HEK293T (cell line): ENCODE data around the gene RPL18A.

Experiments
- ARNT ChIP-seq: fragments of 450-650 bp; IDR thresholded peaks from 2 replicates; pipeline ENCODE4 v1.6.1; 2017; ENCODE audit warnings: mild to moderate bottlenecking
- BHLHE40 ChIP-seq: fragments of 450-650 bp; IDR thresholded peaks from 2 replicates; pipeline ENCODE4 v1.6.1; 2016; ENCODE audit warnings: mild to moderate bottlenecking, moderate library complexity, borderline replicate concordance
- CTBP1 ChIP-seq: fragments of 450-650 bp; IDR thresholded peaks from 2 replicates; pipeline ENCODE4 v1.6.1; 2016; ENCODE audit warnings: borderline replicate concordance
- FOXA1 ChIP-seq: fragments of 450-650 bp; IDR thresholded peaks from 2 replicates; pipeline ENCODE4 v1.6.1; 2016; ENCODE audit warnings: mild to moderate bottlenecking
- FOXM1 ChIP-seq: fragments of 450-650 bp; IDR thresholded peaks from 2 replicates; pipeline ENCODE4 v1.6.1; 2017; ENCODE audit warnings: mild to moderate bottlenecking, borderline replicate concordance
- TARDBP ChIP-seq: fragments of 450-650 bp; IDR thresholded peaks from 2 replicates; pipeline ENCODE4 v1.6.1; 2016
- TF ChIP-seq, protein P1 (sequence below): fragments of 450-650 bp; IDR thresholded peaks from 2 replicates; pipeline ENCODE4 v1.6.1; 2016

DNA sequence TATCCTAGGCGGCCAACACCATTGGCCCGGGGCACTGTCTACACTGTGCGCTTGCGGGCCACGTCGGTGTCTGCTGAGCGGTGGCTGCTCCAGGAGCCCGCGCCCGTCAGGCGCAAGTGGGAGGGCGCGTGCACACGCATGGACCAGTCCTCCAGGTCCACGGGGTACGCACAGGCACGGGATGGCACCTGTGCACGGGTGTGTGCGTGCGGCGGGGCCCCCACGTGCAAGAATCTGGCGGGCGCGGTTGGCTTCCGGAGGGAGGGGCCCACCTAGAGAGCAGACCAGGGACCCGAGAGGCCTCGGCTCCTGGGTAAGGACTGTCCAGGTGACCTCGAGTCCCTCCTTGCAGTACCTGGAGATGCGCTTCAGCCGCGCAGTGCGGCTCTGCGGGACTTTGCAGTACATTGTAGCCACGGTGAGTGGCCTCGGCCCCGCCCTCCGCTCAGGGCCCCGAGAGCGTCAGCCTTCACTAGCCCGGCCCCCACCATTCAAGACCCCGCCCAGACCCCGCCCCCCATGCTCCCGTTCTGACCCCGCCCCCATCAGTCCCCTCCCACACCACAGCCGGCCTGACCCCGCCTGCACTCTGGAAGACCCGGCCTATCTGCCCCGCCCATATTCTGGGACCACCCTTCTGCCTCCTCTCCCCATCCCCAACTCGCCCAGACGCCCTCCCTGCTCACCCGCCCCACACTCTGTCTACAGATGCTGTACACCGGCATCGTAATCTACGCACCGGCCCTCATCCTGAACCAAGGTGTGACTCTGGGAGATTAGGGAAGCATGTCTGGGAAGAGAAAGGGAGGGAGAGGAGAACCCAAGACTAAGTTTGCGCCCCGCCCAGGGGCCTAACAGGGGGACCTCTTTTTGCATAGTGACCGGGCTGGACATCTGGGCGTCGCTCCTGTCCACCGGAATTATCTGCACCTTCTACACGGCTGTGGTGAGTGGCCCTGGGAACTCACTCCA lies 14.4 kb downstream of the RPL18A start:
- TF ChIP-seq TARDBP (no peak), CTBP1 (no peak), FOXA1 (no peak), FOXM1 (no peak), ARNT (no peak), BHLHE40 (no peak)
- TF ChIP-seq, protein P1, sequence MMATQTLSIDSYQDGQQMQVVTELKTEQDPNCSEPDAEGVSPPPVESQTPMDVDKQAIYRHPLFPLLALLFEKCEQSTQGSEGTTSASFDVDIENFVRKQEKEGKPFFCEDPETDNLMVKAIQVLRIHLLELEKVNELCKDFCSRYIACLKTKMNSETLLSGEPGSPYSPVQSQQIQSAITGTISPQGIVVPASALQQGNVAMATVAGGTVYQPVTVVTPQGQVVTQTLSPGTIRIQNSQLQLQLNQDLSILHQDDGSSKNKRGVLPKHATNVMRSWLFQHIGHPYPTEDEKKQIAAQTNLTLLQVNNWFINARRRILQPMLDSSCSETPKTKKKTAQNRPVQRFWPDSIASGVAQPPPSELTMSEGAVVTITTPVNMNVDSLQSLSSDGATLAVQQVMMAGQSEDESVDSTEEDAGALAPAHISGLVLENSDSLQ, result no peak
